RWPE2 (cell line): ENCODE data around the gene PCDHGB4.

Source experiments
- ATAC-seq: fragments of 200-7000 bp; cut with Tn5 transposase; 3 replicates; pipeline ENCODE4 v1.9.1; 2021; ENCODE audit warnings: low read depth
- DNase-seq: peaks from one replicate; pipeline ENCODE4 v3.0.0-alpha.2; 2020; ENCODE audit warnings: low spot score
- H3K27ac ChIP-seq: fragments of 450-650 bp; 2 replicates; pipeline ENCODE4 v1.5.1; 2017; ENCODE audit warnings: mild to moderate bottlenecking; ENCODE audit not compliant: poor library complexity, severe bottlenecking
- H3K27me3 ChIP-seq: fragments of 250-450 bp; sonication (Bioruptor Pico); 2 replicates; pipeline ENCODE4 v1.5.1; 2021; ENCODE audit warnings: mild to moderate bottlenecking, moderate library complexity; ENCODE audit not compliant: insufficient read depth, poor library complexity, severe bottlenecking
- H3K36me3 ChIP-seq: fragments of 250-450 bp; sonication (Bioruptor Pico); 2 replicates; pipeline ENCODE4 v1.5.1; 2020; ENCODE audit warnings: low read depth, mild to moderate bottlenecking, moderate library complexity
- H3K4me1 ChIP-seq: fragments of 250-450 bp; sonication (Bioruptor Pico); 2 replicates; pipeline ENCODE4 v1.5.1; 2021; ENCODE audit warnings: mild to moderate bottlenecking, moderate library complexity; ENCODE audit not compliant: insufficient read depth, poor library complexity, severe bottlenecking
- H3K4me3 ChIP-seq: fragments of 250-450 bp; sonication (Bioruptor Pico); 2 replicates; pipeline ENCODE4 v1.5.1; 2021; ENCODE audit warnings: mild to moderate bottlenecking, moderate library complexity; ENCODE audit not compliant: severe bottlenecking
- H3K9me3 ChIP-seq: fragments of 250-450 bp; sonication (Bioruptor Pico); 2 replicates; pipeline ENCODE4 v1.5.1; 2021; ENCODE audit warnings: mild to moderate bottlenecking, moderate library complexity; ENCODE audit not compliant: severe bottlenecking
- TF ChIP-seq, protein P1 (sequence below): fragments of 450-650 bp; IDR thresholded peaks from one replicate; pipeline ENCODE4 v1.5.1; 2017; ENCODE audit warnings: mild to moderate bottlenecking, moderate library complexity; ENCODE audit not compliant: poor library complexity, severe bottlenecking

Gene PCDHGB4

DNA sequence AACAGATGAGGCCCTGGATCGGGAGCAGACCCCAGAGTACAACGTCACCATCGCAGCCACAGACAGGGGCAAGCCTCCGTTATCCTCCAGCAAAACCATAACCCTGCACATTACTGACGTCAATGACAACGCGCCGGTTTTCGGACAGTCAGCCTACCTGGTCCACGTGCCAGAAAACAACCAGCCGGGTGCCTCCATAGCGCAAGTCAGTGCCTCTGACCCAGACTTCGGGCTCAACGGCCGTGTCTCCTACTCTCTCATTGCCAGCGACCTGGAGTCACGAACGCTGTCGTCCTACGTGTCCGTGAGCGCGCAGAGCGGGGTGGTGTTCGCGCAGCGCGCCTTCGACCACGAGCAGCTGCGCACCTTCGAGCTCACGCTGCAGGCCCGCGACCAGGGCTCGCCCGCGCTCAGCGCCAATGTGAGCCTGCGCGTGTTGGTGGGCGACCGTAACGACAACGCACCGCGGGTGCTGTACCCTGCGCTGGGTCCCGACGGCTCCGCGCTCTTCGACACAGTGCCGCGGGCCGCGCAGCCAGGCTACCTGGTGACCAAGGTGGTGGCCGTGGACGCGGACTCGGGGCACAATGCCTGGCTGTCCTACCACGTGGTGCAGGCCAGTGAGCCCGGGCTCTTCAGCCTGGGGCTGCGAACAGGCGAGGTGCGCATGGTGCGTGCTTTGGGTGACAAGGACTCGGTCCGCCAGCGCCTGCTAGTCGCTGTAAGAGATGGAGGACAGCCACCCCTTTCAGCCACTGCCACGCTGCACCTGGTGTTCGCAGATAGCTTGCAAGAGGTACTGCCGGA, 31.8 kb downstream of the PCDHGB4 start:
- no peak for DNase-seq
- ATAC-seq, result no peak
- TF ChIP-seq, protein P1, sequence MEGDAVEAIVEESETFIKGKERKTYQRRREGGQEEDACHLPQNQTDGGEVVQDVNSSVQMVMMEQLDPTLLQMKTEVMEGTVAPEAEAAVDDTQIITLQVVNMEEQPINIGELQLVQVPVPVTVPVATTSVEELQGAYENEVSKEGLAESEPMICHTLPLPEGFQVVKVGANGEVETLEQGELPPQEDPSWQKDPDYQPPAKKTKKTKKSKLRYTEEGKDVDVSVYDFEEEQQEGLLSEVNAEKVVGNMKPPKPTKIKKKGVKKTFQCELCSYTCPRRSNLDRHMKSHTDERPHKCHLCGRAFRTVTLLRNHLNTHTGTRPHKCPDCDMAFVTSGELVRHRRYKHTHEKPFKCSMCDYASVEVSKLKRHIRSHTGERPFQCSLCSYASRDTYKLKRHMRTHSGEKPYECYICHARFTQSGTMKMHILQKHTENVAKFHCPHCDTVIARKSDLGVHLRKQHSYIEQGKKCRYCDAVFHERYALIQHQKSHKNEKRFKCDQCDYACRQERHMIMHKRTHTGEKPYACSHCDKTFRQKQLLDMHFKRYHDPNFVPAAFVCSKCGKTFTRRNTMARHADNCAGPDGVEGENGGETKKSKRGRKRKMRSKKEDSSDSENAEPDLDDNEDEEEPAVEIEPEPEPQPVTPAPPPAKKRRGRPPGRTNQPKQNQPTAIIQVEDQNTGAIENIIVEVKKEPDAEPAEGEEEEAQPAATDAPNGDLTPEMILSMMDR, result no peak
- H3K4me1 ChIP-seq, result no peaks in the 10 kb centered on the region
- H3K9me3 ChIP-seq, result peaks cover 56% of the 10 kb centered on the region
- H3K27ac ChIP-seq, result no peak overlapping the region
- H3K36me3 ChIP-seq, result 0 out of 2 replicates have a peak, but pooled peaks cover 5% of the 10 kb centered on the region
- H3K4me3 ChIP-seq, result no peak overlapping the region
- no peaks in the 10 kb centered on the region for H3K27me3 ChIP-seq

GRCh38 chr5:141420855-141421488, 33.5 kb downstream of the PCDHGB4 start, which contains the start of gene PCDHGA11:
Gene PCDHGA11 (plus strand): TSS chr5:141421051. CDS start chr5:141421228, 177 bp downstream.
- H3K27me3 ChIP-seq, result no peaks in the 10 kb centered on the region
- no peak within 1 kb of the TSS for H3K4me3 ChIP-seq
- H3K4me1 ChIP-seq, result no peaks in the 10 kb centered on the region
- no peak within 1 kb of the TSS for H3K27ac ChIP-seq
- TF ChIP-seq, protein P1, result peak; percentile 49
- H3K36me3 ChIP-seq, result 0 out of 2 replicates have a peak, but pooled peaks cover 5% of the 10 kb centered on the region
- DNase-seq (no peak), ATAC-seq (no peak)
- peaks cover 65% of the 10 kb centered on the region for H3K9me3 ChIP-seq

GRCh38 chr5:141421489-141421855, 34.0 kb downstream of the PCDHGB4 start:
- TF ChIP-seq, protein P1, result no peak
- Histone ChIP-seq H3K9me3 (peaks cover 65% of the 10 kb centered on the region), H3K4me3 (no peak overlapping the region), H3K36me3 (0 out of 2 replicates have a peak, but pooled peaks cover 5% of the 10 kb centered on the region), H3K27me3 (no peaks in the 10 kb centered on the region), H3K27ac (no peak overlapping the region), H3K4me1 (no peaks in the 10 kb centered on the region)
- ATAC-seq, result no peak
- no peak for DNase-seq

- no peak for DNase-seq
- TF ChIP-seq, protein P1, result no peak
- no peak for ATAC-seq
- Histone ChIP-seq H3K9me3 (peaks cover 72% of the 10 kb centered on the region), H3K36me3 (no peaks in the 10 kb centered on the region), H3K4me1 (no peaks in the 10 kb centered on the region), H3K27me3 (peaks cover 5% of the 10 kb centered on the region), H3K27ac (no peak overlapping the region), H3K4me3 (no peak overlapping the region)
Measured at GRCh38 chr5:141422742-141423291, 35.3 kb downstream of the PCDHGB4 start.
